ENCODE measurements around the gene RTN4RL1.

RTN4RL1 gene

GRCh38 chr17:2058586-2059546 is 33.7 kb upstream of the RTN4RL1 start:
- peak; percentile 79 to 86 for DNase-seq

GRCh38 chr17:2057760-2058585 is 32.8 kb upstream of the RTN4RL1 start:
- peak in 1 of 2 experiments; percentile 54 for DNase-seq

GRCh38 chr17:2057175-2057759 is 32.1 kb upstream of the RTN4RL1 start:
- DNase-seq = peak in 1 of 2 experiments; percentile 52

GRCh38 chr17:2056206-2057174 is 31.4 kb upstream of the RTN4RL1 start:
- DNase-seq = peak; percentile 72 to 78

GRCh38 chr17:2055292-2056205 is 30.4 kb upstream of the RTN4RL1 start:
- DNase-seq = peak; percentile 53 to 63

GRCh38 chr17:2054512-2055291 is 29.6 kb upstream of the RTN4RL1 start, which contains the start of gene HIC1:
Gene HIC1, plus strand, starts transcription at chr17:2055103. Its CDS starts 1,588 bp downstream, at chr17:2056691.
- DNase-seq = peak; percentile 87 to 92

- peak in 1 of 2 experiments; percentile 81 for DNase-seq
These were observed 29.1 kb upstream of the RTN4RL1 start for GRCh38 chr17:2054262-2054511.

- peak; percentile 85 to 89 for DNase-seq
These were observed 28.5 kb upstream of the RTN4RL1 start for GRCh38 chr17:2053380-2054261.

- peak in 1 of 2 experiments; percentile 37 for DNase-seq
These were observed 26.9 kb upstream of the RTN4RL1 start for GRCh38 chr17:2051933-2052559.

GRCh38 chr17:2051061-2051932 is 26.2 kb upstream of the RTN4RL1 start:
- peak in 1 of 2 experiments; percentile 34 for DNase-seq

- peak; percentile 78 to 83 for DNase-seq
These were observed 25.3 kb upstream of the RTN4RL1 start for GRCh38 chr17:2050300-2051060.

- peak; percentile 90 for DNase-seq
These were observed 24.5 kb upstream of the RTN4RL1 start for GRCh38 chr17:2049333-2050299.

GRCh38 chr17:2048805-2049204 is 23.7 kb upstream of the RTN4RL1 start:
- peak in 1 of 2 experiments; percentile 17 for DNase-seq

GRCh38 chr17:2047590-2047989 is 22.5 kb upstream of the RTN4RL1 start:
- DNase-seq = no peak

- no peak for DNase-seq
These were observed 19.2 kb upstream of the RTN4RL1 start for GRCh38 chr17:2044263-2044894.
